Activated CD4-positive, alpha-beta T cell treated with anti-CD3 and anti-CD28 coated beads, Interleukin-2, amount 50 U/mL, for 48 hours (primary cell): ENCODE data around the gene GNA15.
"Not testable (repeated sequence)": the region's sequence is repeated elsewhere in the genome, so short reads cannot be mapped to it uniquely, and the experiment has no call there.

Experiments used
- DNase-seq, 2 experiments: peaks; one replicate each; pipeline ENCODE4 v3.0.0-alpha.2; 2020

Gene GNA15

DNA sequence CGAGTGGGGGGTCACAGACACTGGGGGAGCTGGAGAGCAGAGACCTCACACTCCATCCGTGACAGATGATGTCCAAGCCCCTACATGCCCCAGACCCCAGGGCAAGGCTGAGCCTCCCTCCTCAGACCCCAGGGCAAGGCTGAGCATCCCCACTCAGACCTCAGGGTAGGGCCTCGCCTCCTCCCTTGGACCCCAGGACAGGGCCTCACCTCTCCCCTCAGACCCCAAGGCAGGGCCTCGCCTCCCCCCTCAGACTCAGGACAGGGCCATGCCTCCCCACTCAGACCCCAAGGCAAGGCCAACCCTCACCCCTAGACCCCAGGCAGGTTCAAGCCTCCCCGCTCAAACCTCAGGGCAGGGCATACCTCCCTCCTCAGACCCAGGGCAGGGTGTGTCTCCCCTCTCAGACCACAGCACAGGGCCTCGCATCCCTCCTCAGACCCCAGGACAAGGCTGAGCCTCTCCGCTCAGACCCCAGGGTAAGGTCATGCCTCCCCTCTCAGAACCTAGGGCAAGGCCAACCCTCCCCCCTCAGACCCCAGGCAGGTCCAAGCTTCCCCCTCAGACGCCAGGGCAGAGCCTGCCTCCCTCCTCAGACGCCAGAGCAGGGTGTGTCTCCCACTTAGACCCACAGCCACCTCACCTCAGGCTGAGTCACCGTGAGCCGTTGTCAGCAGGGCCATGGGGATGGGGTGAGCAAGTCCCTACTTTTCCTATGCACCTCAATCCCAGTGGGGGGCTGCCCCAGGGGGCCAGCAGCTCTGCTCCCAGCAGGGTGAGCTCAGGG lies 41.1 kb downstream of the GNA15 start:
- DNase-seq: peak; percentile 74 to 80

DNA sequence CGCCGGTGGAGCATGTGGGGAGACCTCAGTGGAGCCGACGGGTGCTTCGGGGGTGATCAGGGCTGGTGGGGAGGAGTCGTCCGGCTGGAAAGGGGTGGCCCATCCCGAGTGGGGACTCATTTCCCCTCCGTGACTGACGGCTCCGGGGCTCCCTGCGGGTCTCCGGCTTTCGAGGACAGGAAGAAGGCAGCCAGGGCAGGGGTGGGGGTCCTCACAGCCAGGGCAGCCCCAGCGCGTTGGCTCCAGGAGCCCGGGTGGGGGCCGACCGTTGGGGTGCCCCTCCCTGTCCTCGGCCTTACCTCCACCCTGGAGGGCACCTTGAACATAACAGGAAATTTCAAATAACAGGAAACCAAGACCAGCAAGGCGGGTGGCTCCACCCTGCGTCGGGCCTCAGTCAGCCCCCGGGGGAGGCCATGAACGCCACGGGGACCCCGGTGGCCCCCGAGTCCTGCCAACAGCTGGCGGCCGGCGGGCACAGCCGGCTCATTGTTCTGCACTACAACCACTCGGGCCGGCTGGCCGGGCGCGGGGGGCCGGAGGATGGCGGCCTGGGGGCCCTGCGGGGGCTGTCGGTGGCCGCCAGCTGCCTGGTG lies 42.6 kb downstream of the GNA15 start, which contains the start of gene S1PR4:
Gene S1PR4, plus strand, starts transcription at position 393 of the 596 bp plus-strand sequence. Its CDS starts 24 bp downstream, at position 417.
- peak; percentile 66 to 74 for DNase-seq

DNA sequence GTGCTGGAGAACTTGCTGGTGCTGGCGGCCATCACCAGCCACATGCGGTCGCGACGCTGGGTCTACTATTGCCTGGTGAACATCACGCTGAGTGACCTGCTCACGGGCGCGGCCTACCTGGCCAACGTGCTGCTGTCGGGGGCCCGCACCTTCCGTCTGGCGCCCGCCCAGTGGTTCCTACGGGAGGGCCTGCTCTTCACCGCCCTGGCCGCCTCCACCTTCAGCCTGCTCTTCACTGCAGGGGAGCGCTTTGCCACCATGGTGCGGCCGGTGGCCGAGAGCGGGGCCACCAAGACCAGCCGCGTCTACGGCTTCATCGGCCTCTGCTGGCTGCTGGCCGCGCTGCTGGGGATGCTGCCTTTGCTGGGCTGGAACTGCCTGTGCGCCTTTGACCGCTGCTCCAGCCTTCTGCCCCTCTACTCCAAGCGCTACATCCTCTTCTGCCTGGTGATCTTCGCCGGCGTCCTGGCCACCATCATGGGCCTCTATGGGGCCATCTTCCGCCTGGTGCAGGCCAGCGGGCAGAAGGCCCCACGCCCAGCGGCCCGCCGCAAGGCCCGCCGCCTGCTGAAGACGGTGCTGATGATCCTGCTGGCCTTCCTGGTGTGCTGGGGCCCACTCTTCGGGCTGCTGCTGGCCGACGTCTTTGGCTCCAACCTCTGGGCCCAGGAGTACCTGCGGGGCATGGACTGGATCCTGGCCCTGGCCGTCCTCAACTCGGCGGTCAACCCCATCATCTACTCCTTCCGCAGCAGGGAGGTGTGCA lies 43.3 kb downstream of the GNA15 start:
- DNase-seq: peak; percentile 43 to 55

DNA sequence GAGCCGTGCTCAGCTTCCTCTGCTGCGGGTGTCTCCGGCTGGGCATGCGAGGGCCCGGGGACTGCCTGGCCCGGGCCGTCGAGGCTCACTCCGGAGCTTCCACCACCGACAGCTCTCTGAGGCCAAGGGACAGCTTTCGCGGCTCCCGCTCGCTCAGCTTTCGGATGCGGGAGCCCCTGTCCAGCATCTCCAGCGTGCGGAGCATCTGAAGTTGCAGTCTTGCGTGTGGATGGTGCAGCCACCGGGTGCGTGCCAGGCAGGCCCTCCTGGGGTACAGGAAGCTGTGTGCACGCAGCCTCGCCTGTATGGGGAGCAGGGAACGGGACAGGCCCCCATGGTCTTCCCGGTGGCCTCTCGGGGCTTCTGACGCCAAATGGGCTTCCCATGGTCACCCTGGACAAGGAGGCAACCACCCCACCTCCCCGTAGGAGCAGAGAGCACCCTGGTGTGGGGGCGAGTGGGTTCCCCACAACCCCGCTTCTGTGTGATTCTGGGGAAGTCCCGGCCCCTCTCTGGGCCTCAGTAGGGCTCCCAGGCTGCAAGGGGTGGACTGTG lies 44.0 kb downstream of the GNA15 start:
- peak; percentile 59 to 62 for DNase-seq

DNA sequence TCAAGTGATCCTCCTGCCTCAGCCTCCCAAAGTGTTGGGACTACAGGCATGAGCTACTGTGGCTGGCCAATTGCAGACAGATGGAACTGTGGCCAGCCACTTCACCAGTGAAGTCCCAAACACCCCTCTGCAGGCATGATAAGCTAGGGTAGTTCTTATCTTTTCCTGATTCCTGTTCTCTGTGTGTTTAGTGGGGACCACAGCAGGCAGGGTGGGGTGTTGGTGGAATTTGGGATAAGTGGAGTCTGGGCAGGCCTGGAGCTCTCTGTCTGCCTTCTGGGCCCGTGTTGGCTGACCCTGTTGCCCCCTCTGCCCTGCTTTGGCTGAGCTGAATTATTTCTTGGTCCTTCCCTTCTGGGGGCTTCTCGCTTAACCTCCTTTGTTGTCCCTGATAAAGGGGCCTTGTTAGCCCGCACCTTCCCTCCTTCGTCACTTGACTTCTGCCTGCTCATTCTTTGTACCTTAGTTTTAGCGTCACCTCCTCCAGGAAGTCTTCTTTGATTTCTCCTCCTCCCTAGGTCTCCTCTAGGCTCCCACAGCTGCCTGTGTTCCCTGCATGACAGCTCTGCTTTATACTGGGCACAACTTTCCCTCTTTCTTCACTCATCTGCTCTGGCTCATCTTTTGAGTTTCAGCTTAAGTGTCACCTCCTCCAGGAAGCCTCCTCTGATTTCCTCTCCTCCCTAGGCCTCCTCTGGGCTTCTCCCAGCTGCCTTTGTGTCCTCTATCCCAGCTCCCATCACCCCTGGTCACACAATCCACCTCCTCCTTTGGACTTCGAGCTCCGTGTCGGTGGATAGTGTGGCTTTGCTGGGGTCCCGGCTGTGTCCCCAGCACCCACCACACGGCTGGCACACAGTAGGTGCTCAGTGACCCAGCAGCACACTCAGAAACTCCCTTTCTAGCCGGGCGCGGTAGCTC lies 48.1 kb downstream of the GNA15 start:
- DNase-seq: no peak

GRCh38 chr19:3184847-3185460 lies 49.1 kb downstream of the GNA15 start:
- DNase-seq: peak in 1 of 2 experiments; percentile 75

DNA sequence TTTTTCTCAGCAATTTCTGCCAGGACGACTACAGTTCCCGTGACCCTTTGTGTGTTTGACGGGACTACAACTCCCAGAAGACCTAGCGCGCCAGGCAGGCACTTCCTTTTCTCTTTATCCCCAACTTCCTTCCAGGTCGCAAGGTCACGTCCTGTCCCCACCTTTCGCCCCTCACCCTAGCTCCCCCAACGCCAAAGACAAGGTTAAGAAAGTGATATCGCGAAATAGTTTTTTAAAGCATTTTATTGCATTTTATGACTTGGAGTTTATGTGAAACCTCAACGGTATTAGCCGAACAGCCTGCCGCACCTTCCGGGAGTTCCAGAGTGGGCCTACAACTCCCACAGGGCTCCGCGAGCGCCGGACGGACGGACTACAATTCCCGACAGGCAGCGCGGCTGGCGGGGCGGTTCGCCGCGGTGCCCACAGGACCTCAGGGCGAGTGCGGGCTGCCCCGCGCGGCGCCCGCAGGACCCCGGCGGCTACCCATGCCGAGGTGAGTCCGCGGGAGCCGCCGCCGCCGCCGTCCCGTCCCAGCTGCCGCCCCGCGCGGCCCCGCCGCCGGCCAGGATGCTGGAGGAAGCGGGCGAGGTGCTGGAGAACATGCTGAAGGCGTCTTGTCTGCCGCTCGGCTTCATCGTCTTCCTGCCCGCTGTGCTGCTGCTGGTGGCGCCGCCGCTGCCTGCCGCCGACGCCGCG lies 49.8 kb downstream of the GNA15 start, which contains the start of gene NCLN:
Gene NCLN, plus strand, starts transcription at position 470 of the 699 bp plus-strand sequence. Its CDS starts 101 bp downstream, at position 571.
- peak; percentile 93 to 94 for DNase-seq

DNA sequence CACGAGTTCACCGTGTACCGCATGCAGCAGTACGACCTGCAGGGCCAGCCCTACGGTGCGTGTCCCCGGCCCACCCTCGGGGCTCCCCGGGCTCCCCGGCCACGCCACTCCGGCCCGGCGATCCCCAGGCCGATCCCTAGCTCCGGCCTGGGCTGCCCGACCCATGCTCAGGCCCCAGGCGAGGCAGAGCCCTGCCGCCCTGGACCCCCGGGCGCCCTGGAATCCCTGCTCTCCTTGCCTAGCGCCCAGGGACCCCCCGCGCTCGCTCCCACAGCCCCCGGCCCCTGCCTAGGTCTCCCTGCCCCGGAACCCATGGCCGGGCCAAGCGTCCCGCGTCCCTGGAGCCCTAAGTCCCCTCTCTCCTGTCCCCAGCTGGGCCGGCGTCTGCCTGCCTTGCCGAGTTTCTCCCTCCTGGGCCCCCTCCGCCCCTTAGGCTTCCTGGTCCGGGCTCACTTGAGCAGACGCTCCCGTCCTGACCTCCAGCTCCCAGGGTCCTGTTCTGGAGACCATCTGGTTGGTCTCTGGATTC lies 50.4 kb downstream of the GNA15 start:
- DNase-seq: no peak

DNA sequence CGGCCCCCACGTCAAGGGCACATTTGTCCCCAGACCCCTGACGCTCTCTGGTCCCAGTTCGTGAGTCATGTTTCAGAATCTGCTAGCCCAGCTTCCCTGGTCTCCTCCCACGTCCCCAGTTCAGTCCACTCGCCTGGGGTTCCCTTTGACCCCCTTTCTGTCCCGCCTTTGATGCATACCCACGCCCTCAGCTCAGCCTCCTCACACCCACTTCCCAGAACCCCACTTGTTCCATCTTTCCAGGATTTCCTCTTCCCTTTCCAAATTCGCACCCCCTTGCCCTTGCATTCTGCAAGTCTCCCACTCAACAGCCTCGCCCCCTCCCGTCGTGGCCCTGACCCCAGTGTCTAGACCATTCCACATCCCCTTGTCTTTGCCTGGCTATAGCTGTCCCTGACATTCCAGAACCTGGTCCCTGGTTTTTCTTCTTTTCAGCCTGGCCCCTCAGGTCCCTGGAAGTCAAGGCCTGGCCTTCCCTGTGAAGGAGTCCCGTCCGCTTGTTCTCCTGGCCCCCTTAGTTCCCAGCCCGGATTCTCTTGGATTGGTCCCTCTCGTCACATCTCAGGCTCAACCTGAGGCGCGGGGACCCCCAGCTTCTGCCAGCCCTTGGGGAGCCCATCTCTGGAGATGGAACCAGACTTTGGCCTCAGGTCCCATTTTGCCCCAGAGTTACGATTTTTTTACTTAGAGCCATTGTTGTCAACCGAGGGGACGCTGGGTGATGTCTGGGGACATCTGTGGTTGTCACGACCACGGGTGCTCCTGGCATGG lies 51.2 kb downstream of the GNA15 start:
- DNase-seq: no peak

GRCh38 chr19:3187662-3188511 lies 52.1 kb downstream of the GNA15 start:
- no peak for DNase-seq

DNA sequence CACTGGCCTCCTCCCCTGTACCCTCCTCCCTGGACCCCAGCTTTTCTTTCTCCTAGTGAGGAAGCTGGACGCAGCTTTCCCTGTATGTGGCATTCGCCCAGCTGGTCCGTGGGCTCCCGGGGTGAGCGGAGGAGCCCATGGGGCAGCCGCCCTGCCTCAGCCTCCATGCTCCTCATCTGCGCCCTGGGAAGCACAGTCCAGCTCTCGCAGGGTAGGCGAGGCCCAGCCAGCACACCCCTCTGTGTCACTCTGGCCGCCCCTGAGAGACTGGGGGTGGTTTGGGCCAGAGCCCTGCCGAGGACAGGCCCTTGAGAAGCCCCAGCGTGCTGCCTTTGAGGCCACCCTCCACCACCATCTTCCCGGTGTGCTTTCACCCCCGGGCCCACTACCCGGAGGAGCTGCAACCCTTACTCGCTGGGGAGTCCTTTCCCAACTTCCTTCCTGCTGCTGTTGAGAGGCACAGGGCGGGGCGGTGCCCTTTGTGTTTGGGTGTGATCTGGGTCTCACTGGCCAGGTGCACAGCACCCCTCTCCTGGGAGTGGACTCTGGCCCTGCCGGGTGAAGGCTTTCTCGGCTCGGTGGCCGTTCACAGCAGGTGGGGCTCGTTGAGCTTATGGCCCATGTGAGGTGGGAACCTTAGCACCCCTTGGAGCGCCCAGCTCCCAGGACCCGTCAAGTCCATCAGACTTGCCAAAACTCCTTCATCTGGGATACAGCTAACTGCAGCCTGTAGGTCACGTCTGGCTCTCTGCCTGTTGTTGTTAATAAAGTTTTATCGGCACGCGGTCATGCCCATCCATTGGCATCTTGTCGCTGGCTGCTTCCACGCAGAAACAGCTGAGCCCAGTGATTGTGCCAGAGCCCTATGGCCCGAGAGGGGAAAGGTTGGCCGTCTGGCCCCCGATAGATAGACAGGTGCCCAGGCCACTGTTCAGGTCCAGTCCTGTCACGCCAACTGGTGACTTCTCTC lies 53.1 kb downstream of the GNA15 start:
- DNase-seq: no peak

DNA sequence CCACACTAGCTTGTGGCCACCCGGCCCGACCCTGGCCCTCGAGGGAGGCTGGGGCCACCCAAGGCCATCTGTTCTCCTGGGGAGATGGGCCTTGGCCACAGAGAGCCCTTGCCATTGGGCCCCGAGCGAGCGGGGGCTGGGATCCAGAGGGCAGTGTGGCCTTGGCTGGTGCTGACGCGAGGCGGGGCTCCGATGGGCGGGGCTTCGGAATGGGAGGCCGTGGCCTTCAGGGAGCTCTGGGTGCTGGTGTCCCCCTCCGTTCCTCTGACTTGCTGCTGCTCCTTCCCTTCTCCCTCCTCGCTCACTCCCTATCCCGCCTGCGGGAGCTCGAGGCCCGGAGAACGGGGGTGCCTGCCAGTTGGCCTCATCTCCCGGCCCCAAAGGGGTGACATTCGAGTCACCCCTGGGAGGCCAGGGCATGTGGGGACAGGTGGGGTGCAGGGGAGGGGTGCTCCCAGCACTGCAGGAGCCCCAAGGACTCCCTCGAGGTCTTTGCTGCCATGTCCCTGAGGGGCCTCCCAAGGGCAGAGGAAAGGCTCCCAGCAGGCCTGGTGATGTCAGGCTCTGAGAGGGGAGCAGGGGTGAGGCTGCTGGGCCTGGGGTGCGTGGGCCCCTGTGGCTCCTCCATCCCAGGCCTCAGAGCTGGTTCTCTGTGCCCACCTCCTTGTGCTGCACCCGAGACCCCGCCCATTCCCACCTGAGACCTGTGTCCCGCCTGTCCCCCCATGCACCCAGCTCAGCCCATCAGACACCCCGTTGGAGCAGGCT lies 54.1 kb downstream of the GNA15 start:
- DNase-seq: no peak

DNA sequence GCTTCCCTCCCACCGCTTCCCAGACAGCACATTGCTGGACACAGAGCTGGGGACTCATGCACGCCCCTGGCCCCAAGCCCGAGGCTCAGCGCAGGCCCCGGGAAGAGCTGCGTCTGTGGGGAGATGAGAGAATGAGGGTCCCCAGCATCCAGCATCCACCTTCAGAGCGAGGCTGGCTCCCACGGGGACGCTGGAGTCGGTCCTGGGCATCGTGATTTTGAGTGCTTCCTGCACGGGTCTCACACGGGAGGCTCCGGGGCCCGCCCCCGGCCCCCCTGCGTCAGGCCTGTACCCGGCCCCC lies 54.6 kb downstream of the GNA15 start:
- DNase-seq: no peak

GRCh38 chr19:3190921-3191805 lies 55.3 kb downstream of the GNA15 start:
- DNase-seq: no peak

GRCh38 chr19:3191806-3192104 lies 55.9 kb downstream of the GNA15 start:
- DNase-seq: not testable (repeated sequence)

- no peak for DNase-seq
Measured at GRCh38 chr19:3192228-3192635, 56.4 kb downstream of the GNA15 start.
